NCI-H345 (cell line): ENCODE results near the gene ZNF358.

ENCODE experiments used
- DNase-seq: peaks from one replicate; lab custom pipeline; 2025; lab: John Stamatoyannopoulos, UW

The ZNF358 gene

DNA sequence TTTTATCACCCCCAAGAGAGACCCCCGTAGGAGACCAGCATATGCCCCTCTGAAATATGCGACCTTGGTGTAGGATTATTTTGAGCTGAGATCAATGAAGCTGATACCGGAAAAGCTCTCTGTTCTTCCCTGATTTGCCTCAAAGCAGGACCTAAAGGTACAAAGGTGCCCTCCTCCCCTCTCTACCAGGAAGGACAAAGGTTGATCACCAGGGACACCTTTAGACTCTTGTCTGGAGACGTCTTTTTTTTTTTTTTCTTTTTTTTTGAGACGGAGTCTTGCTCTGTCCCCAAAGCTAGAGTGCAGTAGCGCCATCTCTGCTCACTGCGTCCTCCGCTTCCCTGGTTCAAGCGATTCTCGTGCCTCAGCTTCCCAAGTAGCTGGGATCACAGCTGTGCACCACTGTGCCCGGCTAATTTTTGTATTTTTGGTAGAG lies 26.3 kb upstream of the ZNF358 start:
- no peak for DNase-seq

GRCh38 chr19:7492142-7492541 lies 23.8 kb upstream of the ZNF358 start:
- no peak for DNase-seq

- DNase-seq, result no peak
Measured at GRCh38 chr19:7492558-7492957, 23.3 kb upstream of the ZNF358 start.

GRCh38 chr19:7494416-7495098 lies 21.3 kb upstream of the ZNF358 start:
- no peak for DNase-seq

GRCh38 chr19:7497292-7497691 lies 18.6 kb upstream of the ZNF358 start:
- no peak for DNase-seq

GRCh38 chr19:7500811-7501450 lies 15.0 kb upstream of the ZNF358 start:
- DNase-seq, result peak; percentile 90

DNA sequence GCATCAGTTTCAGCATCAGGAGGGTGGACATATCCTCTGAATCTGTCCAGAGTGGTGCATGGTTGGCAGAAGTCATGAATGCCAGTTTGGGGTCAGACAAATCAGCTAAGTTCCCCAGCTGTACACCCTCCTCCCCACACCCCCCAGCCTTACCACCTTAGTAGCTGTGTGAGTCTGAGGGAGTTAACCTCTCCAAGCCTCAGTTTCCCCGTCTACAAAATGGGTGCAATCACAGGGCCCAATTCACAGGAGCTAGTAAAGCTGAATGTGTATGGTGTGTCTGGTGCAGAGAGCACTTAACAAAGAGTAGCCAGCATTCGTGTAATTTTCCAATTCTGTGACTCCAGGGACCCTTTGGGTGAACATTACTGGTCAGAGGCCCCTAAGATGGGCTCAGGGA lies 13.4 kb upstream of the ZNF358 start:
- no peak for DNase-seq

DNA sequence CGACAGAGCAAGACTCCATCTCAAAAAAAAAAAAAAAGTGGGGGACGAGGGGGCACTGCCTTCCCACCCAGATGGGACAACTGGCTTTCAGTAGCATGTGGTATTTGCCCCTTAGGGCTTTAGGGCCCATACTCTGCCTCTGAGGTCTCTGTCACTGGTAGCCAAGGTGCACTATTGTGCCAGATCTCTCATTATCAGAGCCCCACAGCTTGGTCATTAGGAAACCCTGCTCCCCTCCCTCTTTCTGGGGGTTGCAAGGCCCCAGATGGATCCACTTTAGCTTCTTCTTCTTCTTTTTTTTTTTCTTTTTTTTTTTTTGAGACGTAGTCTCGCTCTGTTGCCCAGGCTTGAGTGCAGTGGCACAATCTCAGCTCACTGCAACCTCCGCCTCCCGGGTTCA lies 11.2 kb upstream of the ZNF358 start:
- no peak for DNase-seq

DNA sequence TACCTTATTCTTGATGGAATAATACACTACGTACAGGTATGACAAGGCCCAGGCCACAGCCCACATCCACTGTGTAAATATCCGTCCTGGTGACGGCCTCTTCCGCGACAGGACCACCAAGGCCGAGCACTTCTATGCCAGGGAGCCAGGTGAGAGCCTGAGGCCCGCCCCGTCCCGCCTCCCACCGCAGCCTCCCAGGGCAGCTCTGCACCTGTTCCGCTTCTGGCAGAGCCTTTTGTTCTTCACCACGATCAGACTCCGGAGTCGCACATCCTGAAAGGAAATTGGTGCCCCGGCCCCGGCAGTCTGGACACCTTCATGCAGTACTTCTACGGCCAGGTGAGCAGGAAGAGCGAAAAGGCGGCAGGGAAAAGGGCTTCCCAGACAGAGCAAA lies 10.6 kb upstream of the ZNF358 start:
- peak; percentile 71 for DNase-seq

GRCh38 chr19:7505682-7506384 lies 10.1 kb upstream of the ZNF358 start:
- DNase-seq, result peak; percentile 83

- DNase-seq, result peak; percentile 83
Measured at GRCh38 chr19:7506385-7507328, 9.2 kb upstream of the ZNF358 start.

- DNase-seq, result peak; percentile 29
Measured at GRCh38 chr19:7507884-7508283, 8.0 kb upstream of the ZNF358 start.

DNA sequence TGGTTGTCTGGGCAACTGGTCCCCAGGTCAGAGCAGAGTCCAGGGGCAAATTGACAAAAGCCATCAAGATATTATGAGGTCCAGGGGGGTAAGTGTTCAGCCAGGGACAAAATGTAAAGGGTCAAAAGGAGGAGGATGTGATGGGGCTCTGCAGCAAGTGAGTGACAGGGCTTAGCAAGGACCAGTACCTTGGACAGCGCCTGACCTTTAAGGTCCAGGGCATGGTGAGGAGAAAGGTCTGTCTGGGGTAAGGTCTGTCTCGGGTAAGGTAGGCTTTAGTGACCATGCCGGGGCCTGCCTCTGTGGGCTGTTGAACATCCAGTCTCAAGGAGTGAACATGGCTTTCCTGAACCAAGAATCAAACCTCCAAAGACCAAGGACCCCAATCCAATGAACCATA lies 6.3 kb upstream of the ZNF358 start:
- DNase-seq, result no peak

- DNase-seq, result no peak
Measured at GRCh38 chr19:7512400-7512851, 3.5 kb upstream of the ZNF358 start.

- DNase-seq, result no peak
Measured at GRCh38 chr19:7513809-7514642, 1.9 kb upstream of the ZNF358 start.

DNA sequence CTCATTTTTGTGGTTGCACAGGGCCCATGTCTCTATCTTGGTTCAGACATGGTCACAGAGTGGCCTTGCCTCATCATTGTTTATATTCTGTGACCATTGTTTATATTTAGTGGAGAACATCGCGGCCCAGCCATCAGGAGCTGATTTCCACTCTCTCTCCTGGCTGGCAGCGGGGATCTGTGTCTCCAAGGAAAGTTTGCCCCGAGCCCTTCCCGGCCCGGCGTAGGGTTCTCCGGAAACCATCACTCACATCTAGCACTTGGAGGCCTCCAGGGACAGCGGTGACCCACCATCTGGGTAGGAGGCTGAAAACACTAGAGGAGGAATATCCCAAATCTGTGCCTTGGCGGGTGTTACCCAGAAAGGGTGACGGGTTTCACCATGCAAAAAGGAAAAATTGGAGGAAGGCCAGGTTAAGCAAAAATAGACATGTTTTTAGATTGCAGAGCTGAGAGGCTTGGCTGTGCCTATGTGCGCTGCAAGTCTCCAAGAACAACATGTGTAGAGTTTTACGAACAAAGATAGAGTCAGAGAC lies 726 bp upstream of the ZNF358 start:
- DNase-seq, result no peak

- DNase-seq, result no peak
Measured at GRCh38 chr19:7516333-7516732, 430 bp downstream of the ZNF358 start.

- DNase-seq, result no peak
Measured at GRCh38 chr19:7516878-7517277, 975 bp downstream of the ZNF358 start.

GRCh38 chr19:7519361-7520130 lies 3.6 kb downstream of the ZNF358 start:
- no peak for DNase-seq
